Rectal smooth muscle tissue (tissue), 1 donor: ENCODE data around the gene KIF3B.
"Not testable (repeated sequence)": the region's sequence is repeated elsewhere in the genome, so short reads cannot be mapped to it uniquely, and the experiment has no call there.

Experiments
- H3K27ac ChIP-seq: one replicate; pipeline ENCODE4 v1.7.0; 2013; ENCODE audit warnings: low read depth, low read length, inconsistent platforms
- H3K27me3 ChIP-seq: one replicate; pipeline ENCODE4 v1.7.0; 2013; ENCODE audit warnings: low read length; ENCODE audit not compliant: control insufficient read depth, insufficient read depth
- H3K36me3 ChIP-seq: one replicate; pipeline ENCODE4 v1.7.0; 2013; ENCODE audit warnings: low read length; ENCODE audit not compliant: control insufficient read depth, insufficient read depth
- H3K4me1 ChIP-seq: one replicate; pipeline ENCODE4 v1.7.0; 2013; ENCODE audit warnings: low read length; ENCODE audit not compliant: control insufficient read depth, insufficient read depth
- H3K4me3 ChIP-seq: one replicate; pipeline ENCODE4 v1.7.0; 2013; ENCODE audit warnings: low read length
- H3K9ac ChIP-seq: one replicate; pipeline ENCODE4 v1.7.0; 2013; ENCODE audit warnings: low read length

Gene KIF3B

DNA sequence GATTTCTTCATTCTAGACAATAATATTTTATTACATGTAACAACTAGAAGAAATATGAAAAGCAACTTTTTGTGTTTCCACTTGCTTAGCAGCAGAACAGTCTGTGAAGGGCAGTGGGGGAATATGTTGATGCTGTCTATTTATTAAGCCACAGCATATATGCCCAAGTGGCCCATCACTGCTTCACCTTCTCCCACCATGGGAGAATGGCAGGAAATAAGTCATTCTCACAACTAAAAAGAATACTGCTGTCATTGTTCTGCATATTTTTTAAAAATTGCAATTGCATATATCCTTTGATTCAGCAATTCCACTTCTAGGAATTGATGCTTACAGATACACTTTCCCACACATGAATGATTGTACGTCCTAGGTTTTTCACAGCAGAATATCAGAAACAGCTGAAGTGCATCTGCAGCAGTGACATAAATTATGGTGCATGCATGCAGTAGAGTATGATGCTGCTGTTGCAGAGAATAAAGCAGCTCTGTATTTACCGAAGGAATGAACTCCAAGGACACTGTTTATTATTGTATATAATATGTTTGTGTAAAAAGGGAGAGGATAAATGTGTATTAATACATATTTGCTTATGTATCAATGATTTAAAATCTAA lies 26.8 kb downstream of the KIF3B start:
- no peak overlapping the region for H3K27ac ChIP-seq
- no peak overlapping the region for H3K4me3 ChIP-seq
- no peaks in the 10 kb centered on the region for H3K36me3 ChIP-seq
- H3K4me1 ChIP-seq: no peaks in the 10 kb centered on the region
- no peak overlapping the region for H3K9ac ChIP-seq
- H3K27me3 ChIP-seq: no peaks in the 10 kb centered on the region

DNA sequence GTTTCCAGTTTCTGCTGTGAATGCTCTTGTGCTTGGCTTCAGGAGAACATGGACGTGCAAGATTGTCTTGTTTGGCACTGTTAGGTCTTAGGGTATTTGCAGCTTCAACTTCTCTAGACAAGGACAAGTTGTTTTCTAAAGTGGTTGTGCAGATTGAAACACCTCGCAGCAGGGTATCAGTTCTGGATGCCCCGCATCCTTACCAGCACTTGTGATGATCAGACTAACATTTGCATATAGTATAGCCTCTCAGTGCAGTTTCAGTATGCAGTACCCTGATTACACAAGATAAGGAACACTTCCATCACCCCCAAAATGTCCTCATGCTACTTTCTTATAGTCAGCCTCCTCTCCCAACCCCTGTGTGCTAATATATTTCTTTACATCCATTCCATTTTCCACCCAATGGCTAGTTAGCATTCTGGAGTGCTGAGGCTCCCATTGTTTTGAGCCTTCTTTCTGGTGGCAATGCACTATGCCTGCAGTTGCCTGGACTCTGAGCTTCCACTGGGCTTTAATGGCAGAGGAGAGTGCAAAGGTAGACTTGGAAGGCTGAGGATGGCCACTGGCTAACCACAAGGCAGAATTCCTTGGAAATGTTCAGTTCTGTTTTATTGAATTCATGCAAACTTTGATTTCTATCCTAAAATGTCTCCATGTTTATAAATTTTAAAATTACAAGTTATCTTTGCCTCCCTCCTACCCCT lies 35.4 kb downstream of the KIF3B start:
- peaks cover 19% of the 10 kb centered on the region for H3K36me3 ChIP-seq
- H3K9ac ChIP-seq: no peak overlapping the region
- H3K4me1 ChIP-seq: no peaks in the 10 kb centered on the region
- no peaks in the 10 kb centered on the region for H3K27me3 ChIP-seq
- H3K4me3 ChIP-seq: no peak overlapping the region
- no peak overlapping the region for H3K27ac ChIP-seq

DNA sequence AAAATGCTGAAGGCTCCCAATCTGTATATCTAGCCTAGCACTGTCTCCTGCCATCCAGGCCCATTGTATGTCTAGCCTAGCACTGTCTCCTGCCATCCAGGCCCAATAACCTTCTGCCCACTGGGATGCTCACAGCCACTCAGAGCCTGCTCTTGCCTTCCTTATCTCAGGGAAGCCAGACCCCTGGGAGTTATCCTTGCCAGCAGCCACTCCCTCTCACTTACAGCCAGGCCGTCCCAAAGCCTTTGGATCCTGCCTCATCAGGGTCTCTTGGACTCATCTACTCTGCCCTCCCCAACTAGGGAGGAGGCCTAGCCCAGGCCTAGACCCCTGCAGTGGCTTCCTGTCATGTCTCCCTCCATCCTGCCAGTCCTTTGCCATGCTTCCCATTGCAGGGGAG lies 37.3 kb downstream of the KIF3B start:
- Histone ChIP-seq H3K36me3 (peaks cover 20% of the 10 kb centered on the region), H3K27ac (no peak overlapping the region), H3K27me3 (no peaks in the 10 kb centered on the region), H3K4me1 (no peaks in the 10 kb centered on the region), H3K9ac (no peak overlapping the region), H3K4me3 (no peak overlapping the region)

DNA sequence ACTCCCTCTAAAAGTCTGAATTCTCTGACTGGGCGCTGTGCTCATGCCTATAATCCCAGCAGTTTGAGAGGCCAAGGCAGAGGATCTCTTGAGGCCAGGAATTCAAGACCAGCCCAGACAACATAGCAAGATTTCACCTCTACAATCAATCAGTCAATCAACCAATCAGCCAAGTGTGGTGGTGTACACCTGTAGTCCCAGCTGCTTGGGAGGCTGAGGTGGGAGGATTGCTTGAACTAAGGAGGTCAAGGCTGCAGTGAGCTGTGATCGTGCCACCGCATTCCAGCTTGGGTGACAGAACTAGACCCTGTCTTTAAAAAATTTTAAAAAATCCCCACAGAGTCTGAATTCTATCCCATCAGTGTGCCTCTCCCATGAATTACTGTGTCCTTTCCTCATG lies 37.9 kb downstream of the KIF3B start:
- Histone ChIP-seq H3K4me3 (no peak overlapping the region), H3K36me3 (peaks cover 14% of the 10 kb centered on the region), H3K4me1 (no peaks in the 10 kb centered on the region), H3K27me3 (no peaks in the 10 kb centered on the region), H3K9ac (no peak overlapping the region), H3K27ac (no peak overlapping the region)

DNA sequence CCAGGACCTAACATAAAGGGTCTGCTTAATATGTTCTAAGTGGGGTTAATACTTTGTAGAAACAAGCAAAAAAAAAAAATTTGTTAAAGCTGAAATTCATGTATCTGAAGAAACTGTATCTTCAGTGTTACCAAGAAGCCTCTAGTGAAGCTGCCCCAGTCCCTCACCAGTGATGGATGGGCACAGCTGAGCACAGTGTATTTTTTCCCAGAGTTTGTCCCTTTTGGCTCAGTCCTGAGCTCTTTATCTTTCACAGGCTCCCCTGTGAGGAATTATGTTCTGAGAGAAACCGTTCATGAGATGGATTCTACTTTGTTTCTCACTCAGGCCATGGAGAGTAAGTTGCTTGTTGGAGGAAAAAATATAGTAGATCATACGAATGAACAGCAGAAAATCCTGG lies 38.4 kb downstream of the KIF3B start:
- Histone ChIP-seq H3K27me3 (no peaks in the 10 kb centered on the region), H3K27ac (no peak overlapping the region), H3K9ac (no peak overlapping the region), H3K36me3 (peaks cover 11% of the 10 kb centered on the region), H3K4me1 (no peaks in the 10 kb centered on the region), H3K4me3 (no peak overlapping the region)

DNA sequence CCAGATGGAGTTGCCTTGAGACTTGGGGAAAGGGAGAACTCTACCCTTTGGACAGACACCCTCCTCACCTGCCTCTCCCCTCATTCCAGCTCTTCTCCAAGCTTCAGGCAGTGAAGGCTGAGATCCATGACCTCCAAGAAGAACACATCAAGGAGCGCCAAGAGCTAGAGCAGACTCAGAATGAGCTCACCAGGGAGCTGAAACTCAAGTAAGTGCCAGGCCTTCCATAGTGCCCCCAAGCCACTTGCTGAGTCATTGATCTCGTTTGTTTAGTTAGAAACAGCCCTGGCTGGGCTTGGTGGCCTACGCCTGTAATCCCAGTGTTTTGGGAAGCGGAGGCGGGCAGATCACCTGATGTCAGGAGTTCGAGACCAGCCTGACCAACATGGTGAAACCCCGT lies 39.2 kb downstream of the KIF3B start:
- H3K27ac ChIP-seq: no peak overlapping the region
- H3K36me3 ChIP-seq: peaks cover 11% of the 10 kb centered on the region
- H3K9ac ChIP-seq: no peak overlapping the region
- no peak overlapping the region for H3K4me3 ChIP-seq
- H3K27me3 ChIP-seq: no peaks in the 10 kb centered on the region
- H3K4me1 ChIP-seq: no peaks in the 10 kb centered on the region

DNA sequence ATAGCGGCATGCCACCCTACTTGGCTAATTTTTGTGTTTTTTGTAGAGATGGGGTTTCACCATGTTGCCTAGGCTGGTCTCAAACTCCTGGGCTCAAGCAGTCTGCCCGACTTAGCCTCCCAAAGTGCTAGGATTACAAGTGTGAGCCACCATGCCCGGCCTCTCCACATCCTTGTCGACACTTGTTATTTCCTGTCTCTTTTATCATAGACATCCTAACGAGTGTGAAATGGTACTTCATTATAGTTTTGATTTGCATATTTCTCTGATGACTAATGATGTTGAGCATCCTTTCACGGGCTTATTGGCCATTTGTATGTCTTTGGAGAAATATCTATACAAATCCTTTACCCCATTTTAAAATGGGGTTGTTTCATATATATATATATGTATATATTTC lies 41.6 kb downstream of the KIF3B start:
- Histone ChIP-seq H3K27ac (no peak overlapping the region), H3K4me3 (no peak overlapping the region), H3K9ac (no peak overlapping the region), H3K27me3 (no peaks in the 10 kb centered on the region), H3K36me3 (peaks cover 11% of the 10 kb centered on the region), H3K4me1 (no peaks in the 10 kb centered on the region)

DNA sequence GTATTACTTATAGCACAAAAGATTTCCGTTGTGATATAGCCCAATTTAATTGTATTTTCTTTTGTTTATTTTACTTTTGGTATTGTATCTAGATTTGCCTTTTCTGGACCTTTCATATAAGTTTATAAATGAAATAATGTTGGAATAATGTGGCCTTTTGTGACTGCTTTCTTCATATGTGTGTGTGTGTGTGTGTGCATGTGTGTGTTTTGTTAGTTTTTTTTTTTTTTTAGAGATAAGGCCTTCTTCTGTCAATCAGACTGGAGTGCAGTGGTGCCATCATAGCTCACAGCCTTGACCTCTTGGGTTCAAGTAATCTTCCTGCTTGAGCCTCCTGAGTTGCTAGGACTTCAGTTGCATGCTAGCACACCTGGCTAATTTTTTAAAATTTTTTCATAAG lies 42.9 kb downstream of the KIF3B start:
- H3K4me1 ChIP-seq: no peaks in the 10 kb centered on the region
- no peak overlapping the region for H3K4me3 ChIP-seq
- no peak overlapping the region for H3K27ac ChIP-seq
- peaks cover 11% of the 10 kb centered on the region for H3K36me3 ChIP-seq
- no peaks in the 10 kb centered on the region for H3K27me3 ChIP-seq
- no peak overlapping the region for H3K9ac ChIP-seq

DNA sequence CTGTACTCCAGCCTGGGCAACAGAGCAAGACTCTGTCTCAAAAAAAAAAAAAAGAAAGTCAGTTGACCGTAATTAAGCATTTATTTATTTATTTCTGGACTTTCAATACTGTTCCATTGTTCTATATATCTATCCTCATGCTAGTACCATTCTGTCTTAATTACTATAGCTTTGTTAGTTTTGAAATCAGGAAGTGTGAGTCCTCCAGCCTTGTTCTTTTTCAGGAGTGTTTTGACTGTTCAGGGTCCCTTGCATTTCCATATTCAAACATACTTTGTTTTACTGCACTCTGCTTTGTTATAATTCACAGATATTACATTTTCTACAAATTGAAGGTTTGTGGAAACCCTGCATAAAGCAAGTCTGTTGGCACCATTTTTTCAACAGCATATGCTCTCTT lies 43.9 kb downstream of the KIF3B start:
- Histone ChIP-seq H3K9ac (no peak overlapping the region), H3K4me3 (no peak overlapping the region), H3K36me3 (peaks cover 7% of the 10 kb centered on the region), H3K4me1 (no peaks in the 10 kb centered on the region), H3K27me3 (no peaks in the 10 kb centered on the region), H3K27ac (no peak overlapping the region)

DNA sequence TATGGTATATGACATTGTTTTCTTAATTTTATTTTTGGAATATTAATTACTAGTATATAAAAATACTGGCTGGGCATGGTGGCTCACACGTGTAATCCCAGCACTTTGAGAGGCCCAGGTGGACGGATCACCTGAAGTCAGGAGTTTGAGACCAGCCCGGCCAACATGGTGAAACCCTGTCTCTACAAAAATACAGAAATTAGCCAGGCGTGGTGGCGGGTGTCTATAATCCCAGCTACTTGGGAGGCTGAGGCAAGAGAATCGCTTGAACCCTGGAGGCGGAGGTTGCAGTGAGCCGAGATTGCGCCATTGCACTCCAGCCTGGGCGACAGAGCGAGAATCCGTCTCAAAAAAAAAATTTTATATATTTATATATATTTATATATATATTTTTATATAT lies 44.8 kb downstream of the KIF3B start:
- H3K36me3 ChIP-seq, H3K27me3 ChIP-seq, H3K27ac ChIP-seq: not testable (repeated sequence)

DNA sequence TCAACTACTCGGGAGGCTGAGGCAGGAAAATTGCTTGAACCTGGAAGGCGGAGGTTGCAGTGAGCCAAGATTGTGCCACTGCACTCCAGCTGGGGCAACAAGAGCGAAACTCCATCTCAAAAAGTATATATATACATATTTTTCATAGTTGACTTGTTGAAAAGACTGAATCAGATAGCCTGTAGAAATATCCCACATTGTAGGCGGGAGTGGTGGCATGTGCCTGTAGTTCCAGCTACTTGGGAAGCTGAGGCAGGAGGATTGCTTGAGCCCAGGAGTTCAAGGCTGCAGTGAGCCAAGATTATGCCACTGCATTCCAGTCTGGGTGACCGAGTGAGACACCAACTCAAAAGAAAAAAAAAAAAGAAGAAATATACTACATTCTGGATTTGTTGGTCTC lies 46.3 kb downstream of the KIF3B start:
- H3K9ac ChIP-seq, H3K27ac ChIP-seq, H3K27me3 ChIP-seq, H3K4me1 ChIP-seq, H3K36me3 ChIP-seq, H3K4me3 ChIP-seq: not testable (repeated sequence)

More for the DNA sequence above, 44.8 kb downstream of the KIF3B start:
- H3K4me3 ChIP-seq, H3K9ac ChIP-seq, H3K4me1 ChIP-seq: not testable (repeated sequence)

DNA sequence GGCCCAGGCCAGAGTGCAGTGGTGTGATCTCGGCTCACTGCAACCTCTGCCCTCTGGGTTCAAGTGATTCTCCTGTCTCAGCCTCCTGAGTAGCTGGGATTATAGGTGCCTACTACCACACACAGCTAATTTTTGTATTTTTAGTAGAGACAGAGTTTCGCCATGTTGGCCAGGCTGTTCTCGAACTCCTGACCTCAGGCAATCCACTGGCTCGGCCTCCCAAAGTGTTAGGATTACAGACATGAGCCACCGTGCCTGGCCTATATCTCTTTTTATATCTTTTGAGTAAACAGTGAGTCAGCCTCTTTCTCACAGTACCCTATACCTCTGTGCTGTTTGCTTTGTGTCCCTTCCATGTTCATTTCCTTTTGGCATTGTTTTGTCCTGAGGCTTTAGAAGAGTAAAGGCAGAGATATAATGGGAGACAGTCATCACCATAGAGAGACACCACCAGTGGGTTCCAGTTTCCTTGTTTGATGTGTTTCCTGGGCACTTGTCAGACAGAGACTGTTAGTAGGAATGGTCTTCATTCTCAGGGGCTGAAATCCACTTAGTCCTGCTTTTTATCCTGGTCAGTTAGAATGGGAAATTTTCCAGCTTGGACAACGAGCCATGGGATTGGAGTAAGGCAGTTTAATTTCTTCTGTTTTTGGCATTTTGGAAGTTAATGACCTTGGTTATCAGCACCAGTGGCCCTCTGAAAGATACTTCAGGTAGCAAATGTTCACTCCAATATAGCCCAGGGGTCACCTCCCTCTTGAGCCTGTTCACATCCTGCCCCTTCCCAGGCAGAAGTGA lies 48.5 kb downstream of the KIF3B start:
- peaks cover 5% of the 10 kb centered on the region for H3K36me3 ChIP-seq
- no peak overlapping the region for H3K27ac ChIP-seq
- H3K27me3 ChIP-seq: no peaks in the 10 kb centered on the region
- no peak overlapping the region for H3K4me3 ChIP-seq
- no peaks in the 10 kb centered on the region for H3K4me1 ChIP-seq
- H3K9ac ChIP-seq: no peak overlapping the region

DNA sequence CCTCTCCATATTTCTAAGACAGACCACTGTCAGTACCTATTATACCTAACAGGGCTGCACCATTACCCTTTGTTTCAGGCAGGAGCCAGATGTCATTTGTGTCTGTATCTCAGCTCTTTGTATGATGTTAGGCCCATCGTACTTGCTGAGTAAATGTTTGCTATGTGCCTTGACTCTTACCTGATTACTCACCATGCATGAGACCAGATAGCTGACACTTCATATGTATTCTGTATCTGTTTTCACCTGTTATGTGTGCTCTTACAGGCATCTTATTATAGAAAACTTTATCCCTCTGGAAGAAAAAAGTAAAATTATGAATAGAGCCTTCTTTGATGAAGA lies 49.0 kb downstream of the KIF3B start:
- Histone ChIP-seq H3K27ac (no peak overlapping the region), H3K36me3 (peaks cover 7% of the 10 kb centered on the region), H3K4me3 (no peak overlapping the region), H3K4me1 (no peaks in the 10 kb centered on the region), H3K27me3 (no peaks in the 10 kb centered on the region), H3K9ac (no peak overlapping the region)
